Kidney epithelial cell (primary cell): ENCODE results near the gene SOX6. TPM values are rescaled to one million over a fixed set of nuclear protein-coding genes. Genes with fewer than 3 reads are reported as not detected.
A peak's percentile ranks its signal among the peaks of the same experiment; 100 is the strongest.

Experiments
- DNase-seq: peaks from one replicate; pipeline ENCODE4 v3.0.0-alpha.2; 2010; ENCODE audit warnings: low read depth
- H3K27me3 ChIP-seq: 2 replicates; pipeline ENCODE4 v1.6.0; 2011; ENCODE audit warnings: low read length; ENCODE audit not compliant: control insufficient read depth, insufficient read depth
- H3K36me3 ChIP-seq: 2 replicates; pipeline ENCODE4 v1.5.1; 2011; ENCODE audit warnings: low read length; ENCODE audit not compliant: control insufficient read depth, insufficient read depth
- H3K4me3 ChIP-seq: 2 replicates; pipeline ENCODE4 v1.5.1; 2011; ENCODE audit warnings: low read depth, mild to moderate bottlenecking, control low read depth, low read length
- total RNA-seq: library from RNA; depleted of rRNA; stranded (reverse); fragments of >200 nt; gene quantifications from 2 replicates; pipeline ENCODE4 v1.2.3, GENCODE V29; 2015
- TF ChIP-seq, protein P1 (sequence below): IDR thresholded peaks from 2 replicates; pipeline ENCODE4 v1.5.1; 2011; ENCODE audit warnings: mild to moderate bottlenecking, moderate library complexity, low read length, control low read depth, inconsistent platforms; ENCODE audit not compliant: insufficient read depth, poor library complexity, severe bottlenecking

SOX6 gene
- total RNA-seq, 1 donor from 2014 or later: 2.7 TPM

DNA sequence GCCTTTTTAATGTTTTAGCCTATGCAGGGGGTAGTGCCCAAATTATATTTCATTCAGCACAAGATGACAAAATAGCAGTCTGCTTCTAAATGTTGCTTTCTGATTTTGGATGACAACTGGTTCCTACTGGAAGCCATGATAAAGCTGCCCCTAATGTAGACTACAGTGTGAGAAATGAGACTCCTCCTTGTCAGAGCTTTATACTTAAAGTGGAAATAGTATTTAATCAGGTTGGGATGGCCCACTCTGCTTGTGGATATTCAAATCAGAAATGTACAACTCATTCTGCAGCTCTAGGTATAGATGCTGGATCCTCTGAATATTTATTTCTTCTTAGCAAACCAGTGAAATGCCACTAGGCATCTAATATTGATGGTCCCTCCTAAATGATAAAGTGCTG is 171.3 kb downstream of the SOX6 start:
- TF ChIP-seq, protein P1, sequence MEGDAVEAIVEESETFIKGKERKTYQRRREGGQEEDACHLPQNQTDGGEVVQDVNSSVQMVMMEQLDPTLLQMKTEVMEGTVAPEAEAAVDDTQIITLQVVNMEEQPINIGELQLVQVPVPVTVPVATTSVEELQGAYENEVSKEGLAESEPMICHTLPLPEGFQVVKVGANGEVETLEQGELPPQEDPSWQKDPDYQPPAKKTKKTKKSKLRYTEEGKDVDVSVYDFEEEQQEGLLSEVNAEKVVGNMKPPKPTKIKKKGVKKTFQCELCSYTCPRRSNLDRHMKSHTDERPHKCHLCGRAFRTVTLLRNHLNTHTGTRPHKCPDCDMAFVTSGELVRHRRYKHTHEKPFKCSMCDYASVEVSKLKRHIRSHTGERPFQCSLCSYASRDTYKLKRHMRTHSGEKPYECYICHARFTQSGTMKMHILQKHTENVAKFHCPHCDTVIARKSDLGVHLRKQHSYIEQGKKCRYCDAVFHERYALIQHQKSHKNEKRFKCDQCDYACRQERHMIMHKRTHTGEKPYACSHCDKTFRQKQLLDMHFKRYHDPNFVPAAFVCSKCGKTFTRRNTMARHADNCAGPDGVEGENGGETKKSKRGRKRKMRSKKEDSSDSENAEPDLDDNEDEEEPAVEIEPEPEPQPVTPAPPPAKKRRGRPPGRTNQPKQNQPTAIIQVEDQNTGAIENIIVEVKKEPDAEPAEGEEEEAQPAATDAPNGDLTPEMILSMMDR: no peak
- H3K27me3 ChIP-seq: no peaks in the 10 kb centered on the region
- H3K36me3 ChIP-seq: no peaks in the 10 kb centered on the region
- DNase-seq: no peak
- H3K4me3 ChIP-seq: no peak overlapping the region

- no peaks in the 10 kb centered on the region for H3K36me3 ChIP-seq
- H3K4me3 ChIP-seq: no peak overlapping the region
- DNase-seq: peak; percentile 51
- TF ChIP-seq, protein P1: no peak
- no peaks in the 10 kb centered on the region for H3K27me3 ChIP-seq
Observed at GRCh38 chr11:16184588-16184987, 171.8 kb downstream of the SOX6 start.

DNA sequence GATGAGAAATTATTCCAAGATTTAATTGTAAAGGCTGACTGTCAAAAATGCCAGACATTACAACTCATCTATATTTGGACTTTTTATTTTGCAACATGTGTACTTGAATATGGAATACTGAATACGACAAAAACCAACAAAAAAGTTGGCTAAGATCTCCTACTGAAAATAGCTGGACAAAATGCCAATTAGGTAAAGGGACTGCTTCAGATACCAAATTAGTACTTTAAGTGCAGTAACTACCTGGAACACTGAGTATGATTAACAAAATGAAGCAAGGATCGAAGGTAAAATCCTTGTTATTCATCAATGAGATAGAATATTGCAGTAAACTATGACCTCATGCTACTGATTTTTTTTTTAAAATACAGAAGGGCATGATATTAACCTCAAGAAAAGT is 173.8 kb downstream of the SOX6 start:
- H3K4me3 ChIP-seq: no peak overlapping the region
- DNase-seq: no peak
- no peaks in the 10 kb centered on the region for H3K36me3 ChIP-seq
- H3K27me3 ChIP-seq: no peaks in the 10 kb centered on the region
- TF ChIP-seq, protein P1: no peak

DNA sequence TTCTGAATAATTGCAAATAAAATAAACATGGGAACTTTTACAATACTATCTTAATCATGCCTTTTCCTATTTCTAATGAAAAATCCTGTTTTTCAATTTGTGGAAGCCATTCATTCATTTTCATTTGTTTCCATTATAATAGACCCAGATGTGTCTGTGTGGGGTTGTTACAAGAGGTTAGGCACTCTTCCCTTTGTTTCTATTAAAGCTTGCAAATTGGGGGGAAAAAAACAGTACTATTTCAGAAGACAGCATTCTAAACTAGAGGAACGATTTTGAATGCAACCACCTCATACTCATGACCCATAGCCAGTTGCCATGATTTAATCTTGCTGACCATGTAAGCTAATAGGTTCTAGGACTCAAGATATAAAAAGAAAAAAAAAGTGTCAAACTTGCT is 175.5 kb downstream of the SOX6 start:
- Histone ChIP-seq H3K36me3 (no peaks in the 10 kb centered on the region), H3K4me3 (no peak overlapping the region), H3K27me3 (no peaks in the 10 kb centered on the region)
- TF ChIP-seq, protein P1: no peak
- DNase-seq: no peak

DNA sequence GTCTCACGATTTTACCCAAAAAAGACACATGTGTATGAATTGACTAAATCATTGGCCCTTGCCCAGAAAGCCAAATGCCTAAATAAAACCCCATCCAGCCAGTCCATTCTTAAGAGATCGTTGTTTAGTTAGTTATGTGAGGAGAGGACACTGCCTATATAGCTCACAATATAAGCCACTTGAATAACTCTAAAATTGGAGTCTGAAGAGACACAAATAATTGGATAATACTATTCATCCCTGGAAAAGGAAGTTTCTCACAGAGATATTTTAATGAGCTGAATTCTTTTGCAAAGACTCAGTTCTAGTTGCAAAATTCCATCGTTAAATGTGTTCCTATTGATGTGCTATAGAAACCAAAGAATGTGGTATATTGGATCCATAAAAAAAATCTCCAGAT is 176.7 kb downstream of the SOX6 start:
- Histone ChIP-seq H3K36me3 (no peaks in the 10 kb centered on the region), H3K27me3 (no peaks in the 10 kb centered on the region), H3K4me3 (no peak overlapping the region)
- TF ChIP-seq, protein P1: no peak
- DNase-seq: no peak

- Histone ChIP-seq H3K36me3 (no peaks in the 10 kb centered on the region), H3K27me3 (no peaks in the 10 kb centered on the region), H3K4me3 (no peak overlapping the region)
- TF ChIP-seq, protein P1: no peak
- no peak for DNase-seq
Observed at GRCh38 chr11:16178273-16178672, 178.1 kb downstream of the SOX6 start.
